K562 (cell line): Measurements from ENCODE around the gene SNRNP200. TPM values are rescaled to one million over a fixed set of nuclear protein-coding genes. Genes with fewer than 3 reads are reported as not detected.

Source experiments
- CREBBP ChIP-seq: IDR thresholded peaks from one replicate; pipeline ENCODE4 v1.6.1; 2012; ENCODE audit warnings: low read depth, mild to moderate bottlenecking, control low read depth, inconsistent platforms, low read length
- CTBP1 ChIP-seq: fragments of 450-650 bp; IDR thresholded peaks from 2 replicates; pipeline ENCODE4 v1.6.1; 2016; ENCODE audit warnings: borderline replicate concordance
- DIDO1 ChIP-seq: fragments of 450-650 bp; IDR thresholded peaks from 2 replicates; pipeline ENCODE4 v1.6.1; 2016; ENCODE audit warnings: low read depth, missing biosample characterization, missing genetic modification characterization
- DNMT1 ChIP-seq: fragments of 450-650 bp; IDR thresholded peaks from 2 replicates; pipeline ENCODE4 v1.6.1; 2016; ENCODE audit warnings: antibody characterized with exemption, mild to moderate bottlenecking
- ILK ChIP-seq: fragments of 450-650 bp; IDR thresholded peaks from 2 replicates; pipeline ENCODE4 v1.6.1; 2016; ENCODE audit warnings: missing genetic modification characterization, low read depth, mild to moderate bottlenecking, missing compliant biosample characterization, moderate library complexity, borderline replicate concordance
- PHB ChIP-seq: fragments of 250-450 bp; sonication (Bioruptor Pico); IDR thresholded peaks from 2 replicates; pipeline ENCODE4 v1.5.0; 2021
- SAFB ChIP-seq: fragments of 200-400 bp; formaldehyde crosslinking; IDR thresholded peaks from 2 replicates; pipeline ENCODE4 v1.6.1; 2017; ENCODE audit warnings: low read depth, low read length, borderline replicate concordance
- STAT6 ChIP-seq: sonication (generic); formaldehyde crosslinking; IDR thresholded peaks from 2 replicates; pipeline ENCODE4 v1.8.1; 2023; ENCODE audit warnings: mild to moderate bottlenecking, missing genetic modification reagents
- SUPT5H ChIP-seq: fragments of 450-650 bp; IDR thresholded peaks from 2 replicates; pipeline ENCODE4 v1.6.1; 2016
- ZBTB33 ChIP-seq: sonication (generic); formaldehyde crosslinking; IDR thresholded peaks from 2 replicates; pipeline ENCODE4 v1.8.1; 2023; ENCODE audit warnings: mild to moderate bottlenecking, missing genetic modification reagents
- ZBTB7A ChIP-seq: IDR thresholded peaks from 2 replicates; pipeline ENCODE4 v1.6.1; 2011; ENCODE audit warnings: low read depth, mild to moderate bottlenecking, low read length, moderate library complexity, borderline replicate concordance; ENCODE audit not compliant: control insufficient read depth
- ZMIZ1 ChIP-seq, 2 experiments: fragments of 150-350 bp in 1 of 2; IDR thresholded peaks; 2 replicates each; pipeline ENCODE4 v1.6.1; 2012 to 2016; ENCODE audit warnings: low read depth in 2 of 2, low read length in 2 of 2, mild to moderate bottlenecking in 1 of 2, moderate library complexity in 1 of 2
- ZNF212 ChIP-seq: fragments of 450-650 bp; formaldehyde crosslinking; IDR thresholded peaks from 2 replicates; pipeline ENCODE4 v1.4.0; 2020; ENCODE audit warnings: mild to moderate bottlenecking
- ZNF23 ChIP-seq: fragments of 250-450 bp; sonication (Bioruptor Pico); IDR thresholded peaks from 2 replicates; pipeline ENCODE4 v1.4.0; 2020; ENCODE audit warnings: mild to moderate bottlenecking
- ZNF445 ChIP-seq: fragments of 250-450 bp; sonication (Bioruptor Pico); IDR thresholded peaks from 2 replicates; pipeline ENCODE4 v1.4.0; 2020; ENCODE audit warnings: low read depth, mild to moderate bottlenecking, moderate library complexity
- ZNF551 ChIP-seq: fragments of 250-450 bp; sonication (Bioruptor Pico); IDR thresholded peaks from 2 replicates; pipeline ENCODE4 v1.5.0; 2021; ENCODE audit warnings: mild to moderate bottlenecking, moderate library complexity
- ZNF561 ChIP-seq: fragments of 450-650 bp; formaldehyde crosslinking; conservative IDR thresholded peaks from 2 replicates; pipeline ENCODE4 v1.4.0; 2020; ENCODE audit warnings: mild to moderate bottlenecking, moderate library complexity
- ZNF830 ChIP-seq: fragments of 250-450 bp; sonication (Bioruptor Pico); IDR thresholded peaks from 2 replicates; pipeline ENCODE4 v1.5.0; 2021; ENCODE audit warnings: mild to moderate bottlenecking
- polyA plus RNA-seq, 8 experiments: library from polyadenylated mRNA; depleted of rRNA in 4 of 8; stranded (reverse) in 5 of 8; unstranded in 3 of 8; fragments of >200 nt; fragmentation: Nextera tagmentation in 2 of 8; fragmentation: Illumina TruSeq in 1 of 8; extraction: Ambion mirVana in 2 of 8; extraction: Trizol in 1 of 8; gene quantifications; 2 replicates each; pipeline versions ENCODE4 v1.2.1 to v1.2.3, GENCODE V29; 2011 to 2014; ENCODE audit warnings: inconsistent platforms in 1 of 8, missing spikeins in 1 of 8
- total RNA-seq, 7 experiments: library from RNA; depleted of rRNA in 6 of 7; stranded (reverse); fragments of >200 nt in 6 of 7; fragmentation: Illumina TruSeq in 2 of 7; extraction: Trizol in 2 of 7; gene quantifications; 2 replicates each; pipeline versions ENCODE4 v1.2.1 to v1.2.3, GENCODE V29; 2011 to 2021; ENCODE audit warnings: low replicate concordance in 1 of 7
- TF ChIP-seq, protein P1 (sequence below): fragments of 250-450 bp; sonication (Bioruptor Pico); IDR thresholded peaks from 2 replicates; pipeline ENCODE4 v1.5.0; 2020; ENCODE audit warnings: mild to moderate bottlenecking

The SNRNP200 gene
- total and polyA plus RNA-seq, 9 of the 15 experiments (the other 6 are each of a cell fraction or from before 2014, with no cell fraction given), result 76.1 to 231 (median 155) TPM

DNA sequence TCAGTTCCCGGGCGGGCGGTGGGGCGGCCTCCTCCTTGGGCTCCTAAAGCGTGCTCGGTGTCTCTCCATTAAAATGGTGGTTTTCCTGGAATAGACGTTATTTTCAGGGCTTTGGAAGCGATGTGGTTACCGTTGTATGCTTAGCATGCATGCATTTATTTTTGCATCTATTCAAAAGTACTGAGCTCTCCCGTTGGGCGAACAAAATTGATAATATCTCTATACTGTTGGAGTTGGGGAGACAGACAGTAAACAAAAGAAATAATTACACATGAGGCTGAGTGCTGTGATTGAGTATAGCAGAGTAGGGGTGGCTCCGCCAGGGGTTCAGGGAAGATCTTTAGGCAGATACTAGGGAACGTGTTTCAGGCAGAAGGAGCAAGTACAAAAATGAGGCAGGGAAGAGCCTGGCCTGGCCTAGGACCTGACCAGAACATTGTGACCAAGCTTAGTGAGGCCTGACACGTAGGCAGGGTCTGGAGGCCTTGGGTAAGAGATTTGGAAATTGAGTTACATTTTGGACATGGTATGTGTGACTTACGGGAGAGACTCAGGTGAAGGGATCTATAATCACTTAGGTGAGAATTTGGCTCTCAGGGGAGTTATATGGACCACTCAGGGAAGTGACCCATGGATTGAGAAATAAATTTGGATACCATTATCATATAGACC, 30.9 kb upstream of the SNRNP200 start (continued):
- TF ChIP-seq ILK (tag), result no peak
- no peak for TF ChIP-seq DNMT1
- no peak for TF ChIP-seq CREBBP
- no peak for TF ChIP-seq CTBP1
- TF ChIP-seq ZMIZ1 (IDR thresholded peaks at IDR 0.05; ENCODE audit: low read depth in 2 of 2, low read length in 2 of 2), result no peak
- TF ChIP-seq DIDO1 (tag), result 0 out of 2 replicates have a peak, but pooled peaks have one; percentile 10
- no peak for TF ChIP-seq ZNF212 (CRISPR knock-in tag)
- TF ChIP-seq ZNF830 (CRISPR knock-in tag), result no peak
- TF ChIP-seq ZNF23 (CRISPR knock-in tag), result no peak
- no peak for TF ChIP-seq ZBTB33
- no peak for TF ChIP-seq ZNF445 (CRISPR knock-in tag)
- no peak for TF ChIP-seq PHB
- no peak for TF ChIP-seq SAFB
- no peak for TF ChIP-seq ZNF551
- TF ChIP-seq ZNF561 (CRISPR knock-in tag), result no peak
- peak; percentile 75 for TF ChIP-seq SUPT5H
- TF ChIP-seq ZBTB7A, result no peak
- TF ChIP-seq STAT6 (CRISPR knock-in tag), result 0 out of 2 replicates have a peak, but pooled peaks have one; percentile 17
- TF ChIP-seq, protein P1, sequence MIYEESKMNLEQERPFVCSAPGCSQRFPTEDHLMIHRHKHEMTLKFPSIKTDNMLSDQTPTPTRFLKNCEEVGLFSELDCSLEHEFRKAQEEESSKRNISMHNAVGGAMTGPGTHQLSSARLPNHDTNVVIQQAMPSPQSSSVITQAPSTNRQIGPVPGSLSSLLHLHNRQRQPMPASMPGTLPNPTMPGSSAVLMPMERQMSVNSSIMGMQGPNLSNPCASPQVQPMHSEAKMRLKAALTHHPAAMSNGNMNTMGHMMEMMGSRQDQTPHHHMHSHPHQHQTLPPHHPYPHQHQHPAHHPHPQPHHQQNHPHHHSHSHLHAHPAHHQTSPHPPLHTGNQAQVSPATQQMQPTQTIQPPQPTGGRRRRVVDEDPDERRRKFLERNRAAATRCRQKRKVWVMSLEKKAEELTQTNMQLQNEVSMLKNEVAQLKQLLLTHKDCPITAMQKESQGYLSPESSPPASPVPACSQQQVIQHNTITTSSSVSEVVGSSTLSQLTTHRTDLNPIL, result no peak
